OCI-LY3 (cell line): ENCODE data around the gene OTOG.

ENCODE experiments used
- CTCF ChIP-seq: fragments of 200-600, 300-600 bp; sonication (generic); IDR thresholded peaks from 2 replicates; pipeline ENCODE4 v1.5.1; 2014; ENCODE audit warnings: antibody characterized with exemption, low read length, low read depth
- EZH2phosphoT487 ChIP-seq: fragments of 200-600 bp; shearing (Covaris generic); IDR thresholded peaks from 2 replicates; pipeline ENCODE4 v1.6.1; 2018; ENCODE audit warnings: antibody characterized with exemption, mixed run types, low read depth

GRCh38 chr11:17521106-17521900 lies 25.8 kb upstream of the OTOG start:
- TF ChIP-seq CTCF = no peak
- TF ChIP-seq EZH2phosphoT487 = no peak
